Fibroblast of lung (primary cell): Measurements from ENCODE around the gene SAFB2.

Experiments used
- EZH2 ChIP-seq: IDR thresholded peaks from 2 replicates; pipeline ENCODE4 v1.5.1; 2012; ENCODE audit warnings: low read length, control low read depth, mild to moderate bottlenecking; ENCODE audit errors: missing control alignments
- TF ChIP-seq, protein P1 (sequence below), 2 donors: IDR thresholded peaks in 1 of 2; conservative IDR thresholded peaks in 1 of 2; 1 replicate in 1 of 2; 2 replicates in 1 of 2; pipeline ENCODE4 v1.5.1; 2011 to 2012; ENCODE audit warnings: low read length in 2 of 2, control low read depth in 1 of 2, inconsistent platforms in 1 of 2, low read depth in 1 of 2, mild to moderate bottlenecking in 1 of 2

- TF ChIP-seq EZH2 = no peak
- TF ChIP-seq, protein P1, sequence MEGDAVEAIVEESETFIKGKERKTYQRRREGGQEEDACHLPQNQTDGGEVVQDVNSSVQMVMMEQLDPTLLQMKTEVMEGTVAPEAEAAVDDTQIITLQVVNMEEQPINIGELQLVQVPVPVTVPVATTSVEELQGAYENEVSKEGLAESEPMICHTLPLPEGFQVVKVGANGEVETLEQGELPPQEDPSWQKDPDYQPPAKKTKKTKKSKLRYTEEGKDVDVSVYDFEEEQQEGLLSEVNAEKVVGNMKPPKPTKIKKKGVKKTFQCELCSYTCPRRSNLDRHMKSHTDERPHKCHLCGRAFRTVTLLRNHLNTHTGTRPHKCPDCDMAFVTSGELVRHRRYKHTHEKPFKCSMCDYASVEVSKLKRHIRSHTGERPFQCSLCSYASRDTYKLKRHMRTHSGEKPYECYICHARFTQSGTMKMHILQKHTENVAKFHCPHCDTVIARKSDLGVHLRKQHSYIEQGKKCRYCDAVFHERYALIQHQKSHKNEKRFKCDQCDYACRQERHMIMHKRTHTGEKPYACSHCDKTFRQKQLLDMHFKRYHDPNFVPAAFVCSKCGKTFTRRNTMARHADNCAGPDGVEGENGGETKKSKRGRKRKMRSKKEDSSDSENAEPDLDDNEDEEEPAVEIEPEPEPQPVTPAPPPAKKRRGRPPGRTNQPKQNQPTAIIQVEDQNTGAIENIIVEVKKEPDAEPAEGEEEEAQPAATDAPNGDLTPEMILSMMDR (conservative IDR thresholded peaks at IDR 0.05 in 1 of 2, IDR thresholded peaks at IDR 0.05 in 1 of 2; ENCODE audit: low read depth in 1 of 2, low read length in 2 of 2) = no peak
Measured at GRCh38 chr19:5592531-5593342, 29.8 kb downstream of the SAFB2 start.
